HTR-8/SVneo (cell line): ENCODE data around the gene PHLDB3.

Experiments
- DNase-seq: peaks from one replicate; pipeline ENCODE4 v3.0.0; 2011; ENCODE audit warnings: low spot score, mixed read lengths; ENCODE audit not compliant: insufficient read length
- FAIRE-seq: peaks from 2 replicates; lab custom pipeline; 2011; peaks lifted over from hg19 to GRCh38; lab: Jason Lieb, UNC

Gene PHLDB3

GRCh38 chr19:43502419-43502976 is 2.0 kb downstream of the PHLDB3 start:
- FAIRE-seq = no peak
- no peak for DNase-seq

GRCh38 chr19:43501661-43502418 is 2.7 kb downstream of the PHLDB3 start:
- DNase-seq = no peak
- FAIRE-seq = no peak

GRCh38 chr19:43499042-43499441 is 5.5 kb downstream of the PHLDB3 start:
- DNase-seq = no peak
- FAIRE-seq = no peak

GRCh38 chr19:43498233-43498842 is 6.2 kb downstream of the PHLDB3 start:
- DNase-seq (no peak), FAIRE-seq (no peak)

GRCh38 chr19:43496960-43497359 is 7.6 kb downstream of the PHLDB3 start:
- DNase-seq (no peak), FAIRE-seq (no peak)

GRCh38 chr19:43495082-43495481 is 9.5 kb downstream of the PHLDB3 start:
- FAIRE-seq (no peak), DNase-seq (no peak)

- DNase-seq = no peak
- no peak for FAIRE-seq
These were observed 13.8 kb downstream of the PHLDB3 start for GRCh38 chr19:43490759-43491158.

GRCh38 chr19:43489979-43490599 is 14.5 kb downstream of the PHLDB3 start:
- DNase-seq (no peak), FAIRE-seq (no peak)

GRCh38 chr19:43489310-43489709 is 15.2 kb downstream of the PHLDB3 start:
- FAIRE-seq (no peak), DNase-seq (no peak)

GRCh38 chr19:43488179-43488578 is 16.4 kb downstream of the PHLDB3 start:
- no peak for DNase-seq
- no peak for FAIRE-seq

- no peak for DNase-seq
- no peak for FAIRE-seq
These were observed 18.1 kb downstream of the PHLDB3 start for GRCh38 chr19:43486412-43486811.

GRCh38 chr19:43485951-43486350 is 18.6 kb downstream of the PHLDB3 start:
- FAIRE-seq (no peak), DNase-seq (no peak)

- FAIRE-seq (no peak), DNase-seq (no peak)
These were observed 21.3 kb downstream of the PHLDB3 start for GRCh38 chr19:43483281-43483680.

GRCh38 chr19:43482193-43482592 is 22.4 kb downstream of the PHLDB3 start:
- no peak for FAIRE-seq
- no peak for DNase-seq

GRCh38 chr19:43481701-43482100 is 22.8 kb downstream of the PHLDB3 start:
- FAIRE-seq = no peak
- DNase-seq = no peak

GRCh38 chr19:43480574-43480973 is 24.0 kb downstream of the PHLDB3 start:
- FAIRE-seq (no peak), DNase-seq (no peak)

- DNase-seq (no peak), FAIRE-seq (no peak)
These were observed 24.5 kb downstream of the PHLDB3 start for GRCh38 chr19:43479961-43480561.

GRCh38 chr19:43479226-43479625 is 25.3 kb downstream of the PHLDB3 start:
- FAIRE-seq (no peak), DNase-seq (no peak)

GRCh38 chr19:43478323-43478722 is 26.2 kb downstream of the PHLDB3 start:
- DNase-seq (no peak), FAIRE-seq (no peak)

- FAIRE-seq (no peak), DNase-seq (no peak)
These were observed 27.9 kb downstream of the PHLDB3 start for GRCh38 chr19:43476606-43477005.
